Stimulated activated CD8-positive, alpha-beta memory T cell treated with anti-CD3 and anti-CD28 coated beads, Interleukin-4, amount 100 ng/mL, for 48 hours (primary cell): ENCODE measurements around the gene BNIP5.

ENCODE experiments used
- DNase-seq: peaks from one replicate; pipeline ENCODE4 v3.0.0-alpha.2; 2020

The BNIP5 gene

GRCh38 chr6:36336779-36337241 is at the start of gene BNIP5:
TSS of gene BNIP5 (minus strand) at chr6:36336888. CDS start at chr6:36330690, 6,198 bp downstream.
- no peak for DNase-seq

- DNase-seq = no peak
These were observed 47.4 kb upstream of the BNIP5 start for GRCh38 chr6:36384095-36384494.

- no peak for DNase-seq
These were observed 46.9 kb upstream of the BNIP5 start for GRCh38 chr6:36383606-36384005.

DNA sequence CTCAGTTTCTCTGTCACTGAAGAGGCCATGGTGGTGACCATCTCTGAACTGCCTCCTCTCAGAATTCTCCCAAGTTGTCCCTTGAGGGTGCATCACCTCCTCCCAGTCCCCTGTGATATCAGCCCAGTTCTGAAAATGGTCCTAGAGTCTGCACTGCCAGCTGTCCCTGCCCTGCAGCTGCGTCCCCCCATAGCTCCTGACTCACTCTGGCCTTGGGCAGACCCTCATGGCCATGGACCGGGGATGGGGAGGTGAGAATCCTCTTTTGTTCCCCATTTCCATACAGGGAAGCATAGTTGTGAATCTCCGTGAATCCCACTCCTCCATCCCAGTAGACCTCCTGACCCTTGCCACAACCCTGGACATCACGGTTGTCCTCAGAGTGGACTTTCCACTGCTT is 46.3 kb upstream of the BNIP5 start:
- no peak for DNase-seq

DNA sequence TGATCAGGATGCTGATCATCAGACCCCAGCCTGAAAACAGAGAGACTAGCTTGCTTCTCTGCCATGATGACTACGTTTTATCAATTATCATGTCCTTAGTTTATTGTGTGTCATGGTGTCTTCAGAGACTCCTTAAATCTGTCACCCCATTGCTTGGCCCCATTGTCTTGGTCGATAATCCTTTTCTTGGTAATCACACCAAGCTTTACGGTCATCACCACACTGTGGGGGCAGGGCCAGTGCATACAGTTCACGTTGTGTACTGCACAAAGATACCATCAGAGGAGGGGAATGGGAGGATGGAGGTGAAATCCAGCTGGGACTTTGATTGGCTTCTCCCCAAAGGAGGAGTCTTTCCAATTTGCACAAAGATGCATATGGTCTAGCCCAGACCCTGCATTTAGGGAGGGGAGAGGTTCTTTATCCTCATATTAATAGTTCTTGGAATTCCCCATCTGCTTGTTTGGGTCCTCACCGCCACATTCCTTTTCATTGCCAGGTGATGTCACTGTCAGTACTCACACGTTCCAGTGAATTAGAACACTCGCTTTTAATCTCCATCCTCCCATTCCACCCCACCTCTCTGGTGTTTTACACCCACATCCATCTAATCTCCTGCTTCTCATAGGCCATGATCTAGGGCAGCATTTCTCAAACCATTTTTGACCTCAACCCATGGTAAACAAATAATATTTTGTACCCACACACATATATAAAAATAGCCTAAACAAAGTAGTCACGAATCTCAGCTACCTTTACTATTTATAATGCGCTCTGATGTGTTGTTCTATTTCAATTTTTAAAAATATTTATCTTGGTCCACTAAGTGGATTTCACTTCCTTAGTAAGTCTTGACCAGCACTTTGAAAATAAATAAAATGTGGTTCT is 45.1 kb upstream of the BNIP5 start:
- DNase-seq = no peak

- DNase-seq = no peak
These were observed 43.5 kb upstream of the BNIP5 start for GRCh38 chr6:36380166-36380565.

DNA sequence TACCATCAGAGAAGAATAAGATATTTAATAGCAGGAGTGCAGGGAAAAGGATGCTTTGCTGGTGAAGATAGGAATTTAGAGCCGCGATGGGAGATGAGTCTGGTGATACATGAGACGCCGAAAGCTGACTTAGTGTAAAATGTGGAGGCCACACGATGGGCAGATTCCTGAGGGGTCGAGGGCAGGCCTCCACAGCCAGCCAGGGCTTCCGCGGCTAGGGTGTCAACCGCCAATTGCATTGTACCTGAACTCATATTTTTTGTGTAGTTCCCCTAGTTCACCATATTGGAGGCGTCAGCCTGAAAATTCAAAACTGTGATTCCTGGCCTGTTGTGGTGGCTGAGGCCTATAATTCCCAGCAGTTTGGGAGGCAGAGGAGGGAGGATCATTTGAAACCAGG is 42.2 kb upstream of the BNIP5 start:
- DNase-seq = no peak

DNA sequence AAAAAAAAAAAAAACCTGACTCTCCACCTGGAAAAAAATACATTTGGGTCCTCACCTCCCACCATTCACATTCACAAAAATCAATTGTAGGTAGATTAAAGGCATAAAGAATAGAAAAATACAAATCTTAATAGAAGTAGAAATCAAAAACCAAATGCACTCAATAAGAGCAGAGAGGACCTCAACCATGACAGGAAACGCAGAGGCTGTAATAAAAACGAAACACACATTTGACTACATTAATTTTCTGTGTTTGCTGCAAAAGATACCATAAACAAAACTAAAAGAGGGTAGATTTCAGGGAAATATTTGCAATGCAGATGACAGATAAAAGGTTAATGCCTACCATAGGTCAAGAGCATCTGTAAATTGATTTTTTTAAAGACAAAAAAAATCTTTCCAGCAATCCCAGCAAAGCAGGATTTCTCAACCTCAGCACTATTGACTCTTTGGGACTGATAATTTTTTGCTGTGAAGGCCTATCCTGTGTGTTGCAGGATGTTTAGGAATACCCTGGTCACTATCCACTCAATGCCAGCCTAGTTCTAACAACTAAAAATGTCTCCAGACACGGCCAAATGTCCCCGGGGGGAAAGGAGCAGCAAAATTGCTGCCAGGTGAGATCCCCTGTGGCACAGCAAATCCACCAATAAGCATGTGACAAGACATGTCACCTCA is 41.7 kb upstream of the BNIP5 start:
- no peak for DNase-seq

- DNase-seq = no peak
These were observed 40.9 kb upstream of the BNIP5 start for GRCh38 chr6:36377594-36377993.

DNA sequence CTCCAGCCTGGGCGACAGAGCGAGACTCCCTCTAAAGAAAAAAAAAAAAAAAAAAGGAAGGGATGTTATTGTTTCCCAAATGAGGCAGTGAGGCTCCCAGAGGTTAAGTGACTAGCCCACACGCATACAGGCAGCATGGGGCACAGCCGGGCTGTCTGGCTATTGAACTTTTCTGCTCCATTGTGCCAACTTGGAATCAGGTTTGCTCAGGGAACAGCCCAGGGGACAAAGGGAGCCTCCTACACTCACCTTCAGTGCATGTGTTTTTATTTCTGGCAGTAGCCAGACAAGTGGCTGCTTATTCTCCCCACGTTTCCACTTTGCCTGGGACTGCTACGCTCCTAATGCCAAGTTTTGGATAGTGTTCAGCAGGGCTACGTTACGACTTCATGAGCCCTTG is 40.1 kb upstream of the BNIP5 start:
- DNase-seq = no peak

DNA sequence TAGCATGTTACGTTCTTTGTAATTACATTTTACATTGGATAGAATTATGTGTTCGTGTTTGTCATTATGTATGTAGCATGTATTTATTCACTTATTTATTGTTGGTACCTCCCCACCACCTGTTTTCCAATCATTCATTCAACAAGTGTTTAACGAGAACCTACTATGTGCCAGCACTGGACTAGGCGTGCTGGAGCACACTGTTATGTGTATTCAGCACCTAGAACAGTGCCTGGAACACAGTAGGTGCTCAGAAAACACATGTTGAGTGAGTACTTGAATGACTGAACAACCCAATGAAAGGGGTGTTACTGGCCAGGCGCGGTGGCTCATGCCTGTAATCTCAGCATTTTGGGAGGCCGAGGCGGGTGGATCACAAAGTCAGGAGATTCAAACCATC is 39.5 kb upstream of the BNIP5 start:
- DNase-seq = no peak

DNA sequence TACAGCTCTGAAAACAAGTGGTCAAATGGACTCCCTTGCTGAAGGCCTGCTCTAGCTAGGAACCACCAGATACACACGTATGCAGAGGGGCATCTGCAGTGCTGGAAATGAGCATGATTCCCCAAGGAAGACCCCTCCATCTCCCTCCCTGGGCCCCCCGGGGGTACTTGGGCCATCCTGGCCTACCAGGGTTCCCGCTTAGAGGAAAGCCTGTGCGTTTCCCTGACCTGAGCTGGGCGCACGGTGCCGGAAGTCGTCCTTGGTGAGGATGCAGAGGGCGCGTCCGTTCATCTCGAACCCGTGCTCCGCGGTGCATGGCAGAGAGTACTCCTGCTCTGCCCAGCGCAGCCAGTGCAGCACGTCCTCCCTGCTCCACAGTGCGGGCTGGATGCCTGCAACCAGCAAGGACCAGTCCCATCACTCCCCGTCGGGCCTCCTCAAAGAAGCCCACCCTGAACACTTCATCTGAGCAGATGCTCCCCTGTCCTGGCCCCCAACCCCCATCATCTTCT is 39.0 kb upstream of the BNIP5 start:
- no peak for DNase-seq

DNA sequence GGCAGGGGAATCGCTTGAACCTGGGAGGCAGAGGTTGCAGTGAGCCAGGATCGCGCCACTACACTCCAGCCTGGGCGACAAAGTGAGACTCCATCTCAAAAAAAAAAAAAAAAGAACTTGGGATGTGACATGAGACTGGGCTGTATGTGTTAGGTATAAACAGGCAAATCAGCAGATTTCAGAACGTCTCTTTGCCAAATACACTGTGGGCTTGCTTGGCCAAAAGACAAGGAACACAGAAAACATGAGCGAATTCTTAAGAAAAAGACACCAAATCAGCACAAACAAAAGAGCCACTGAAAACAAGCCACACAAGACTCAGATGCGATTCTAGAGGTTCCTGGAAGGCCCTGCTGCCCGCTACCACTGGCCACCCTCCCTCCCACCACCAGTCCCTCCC is 38.3 kb upstream of the BNIP5 start:
- DNase-seq = no peak

DNA sequence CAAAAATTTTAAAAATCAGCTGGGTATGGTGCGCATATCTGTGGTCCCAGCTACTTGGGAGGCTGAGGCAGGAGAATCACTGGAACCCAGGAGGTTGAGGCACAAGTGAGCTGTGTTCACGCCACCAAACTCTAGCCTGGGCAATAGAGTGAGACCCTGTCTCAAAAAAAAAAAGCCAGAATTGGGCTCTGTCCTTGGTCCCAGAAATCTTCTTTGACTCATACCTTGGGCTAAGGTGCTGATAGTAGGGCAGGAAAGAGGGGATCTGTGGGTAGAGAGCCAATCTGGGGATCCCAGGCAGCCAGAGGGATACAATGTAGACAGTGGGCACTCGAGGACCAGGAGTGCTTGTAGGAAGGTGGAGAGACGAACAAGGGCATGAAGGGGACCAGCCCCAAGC is 37.5 kb upstream of the BNIP5 start:
- no peak for DNase-seq

GRCh38 chr6:36373368-36374019 is 36.8 kb upstream of the BNIP5 start:
- no peak for DNase-seq

GRCh38 chr6:36372088-36372487 is 35.4 kb upstream of the BNIP5 start:
- DNase-seq = no peak

- DNase-seq = no peak
These were observed 34.5 kb upstream of the BNIP5 start for GRCh38 chr6:36371211-36371610.

DNA sequence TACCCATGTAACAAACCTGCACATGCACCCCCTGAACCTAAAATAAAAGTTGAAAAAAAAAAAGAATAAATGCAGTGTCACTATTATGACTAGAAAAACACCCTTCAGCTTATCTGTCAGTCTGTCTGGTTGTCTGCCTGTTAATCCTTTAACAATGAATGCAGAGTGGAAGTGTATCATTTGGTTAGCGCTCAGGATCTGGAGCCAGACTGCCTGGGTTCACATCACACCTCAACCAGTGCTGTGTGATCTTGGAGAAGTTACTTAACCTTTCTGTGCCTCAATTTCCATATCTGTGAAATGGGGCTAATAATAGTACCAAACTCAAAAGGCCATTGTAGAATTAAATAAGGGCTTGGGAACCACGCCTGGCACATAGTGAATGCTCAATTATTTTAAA is 34.0 kb upstream of the BNIP5 start:
- no peak for DNase-seq

DNA sequence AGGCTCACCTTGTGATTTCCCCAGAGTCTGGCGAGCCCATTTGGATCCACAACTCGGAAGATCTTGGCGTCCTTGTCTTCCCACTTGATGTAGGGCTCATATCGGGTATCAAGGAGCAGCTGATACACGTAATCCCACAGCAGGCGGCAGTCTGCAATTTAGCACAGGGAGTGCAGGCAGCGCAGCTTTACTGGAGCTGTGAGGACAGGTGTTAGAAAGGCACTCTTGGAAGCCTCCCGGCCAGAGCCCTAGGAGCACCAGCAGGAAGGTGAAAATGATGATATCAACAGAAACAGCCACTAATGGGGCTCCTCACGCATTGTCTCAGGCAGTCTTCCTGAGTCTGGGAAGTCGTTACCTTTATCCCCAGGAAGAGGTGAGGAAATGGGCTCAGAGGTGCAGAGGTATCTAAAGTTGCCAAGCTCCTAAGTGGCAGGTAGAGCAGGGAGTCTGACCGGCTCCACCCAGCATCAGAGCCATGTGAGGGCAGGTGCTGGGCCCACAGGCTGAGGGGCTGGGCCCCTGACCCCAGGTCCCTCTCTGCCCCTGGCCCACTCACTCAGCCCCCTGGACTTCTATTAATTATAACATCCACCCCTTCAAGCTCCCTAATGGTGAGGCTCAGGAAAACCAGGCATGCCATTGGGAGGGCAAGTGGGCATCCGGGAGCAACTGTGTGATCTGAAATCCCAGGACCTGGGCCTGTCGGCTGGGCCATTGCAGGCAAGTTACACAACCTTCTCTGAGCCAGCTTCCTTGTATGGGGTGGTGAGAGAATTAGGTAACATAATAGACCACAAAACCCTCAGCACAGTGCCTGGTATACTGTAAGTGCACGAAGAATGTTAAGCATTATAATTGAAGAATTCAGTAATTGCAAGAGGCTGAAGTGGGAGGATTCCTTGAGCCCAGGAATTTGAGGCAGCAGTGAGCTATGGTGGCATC is 32.5 kb upstream of the BNIP5 start:
- DNase-seq = no peak

GRCh38 chr6:36368421-36368820 is 31.7 kb upstream of the BNIP5 start:
- no peak for DNase-seq

DNA sequence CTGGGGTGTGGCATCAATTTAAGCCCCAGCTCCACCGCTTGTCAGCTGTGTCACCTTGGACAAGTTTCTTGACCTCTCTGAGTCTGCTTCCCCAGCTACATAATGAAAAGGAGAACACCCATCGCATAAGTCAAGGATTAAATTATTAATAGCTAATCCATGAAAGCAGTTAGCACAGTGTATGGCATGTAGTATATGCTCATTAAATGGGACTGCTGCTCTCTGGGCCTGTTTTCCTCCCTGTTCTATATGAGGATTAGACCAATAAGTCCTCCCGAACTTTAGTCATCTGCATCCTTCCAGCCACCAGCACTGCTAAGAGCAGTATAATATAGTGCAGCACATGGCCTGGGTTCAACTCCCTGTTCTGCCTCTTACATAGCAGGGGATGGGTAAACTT is 31.1 kb upstream of the BNIP5 start:
- no peak for DNase-seq
